Prostate gland (tissue), 2 donors: ENCODE measurements around the gene KCNIP3.
"Not testable (repeated sequence)": the region's sequence is repeated elsewhere in the genome, so short reads cannot be mapped to it uniquely, and the experiment has no call there.

Experiments used
- CTCF ChIP-seq, 4 experiments: fragments of 200-600 bp in 2 of 4; fragments of 450-650 bp in 2 of 4; sonication (generic) in 2 of 4; IDR thresholded peaks; 1 replicate in 3 of 4; 2 replicates in 1 of 4; pipeline ENCODE4 v1.5.1; 2016 to 2019; ENCODE audit warnings: antibody characterized with exemption in 4 of 4, mild to moderate bottlenecking in 2 of 4, moderate library complexity in 2 of 4
- POLR2AphosphoS5 ChIP-seq: sonication (generic); formaldehyde crosslinking; IDR thresholded peaks from one replicate; pipeline ENCODE4 v1.6.1; 2017; ENCODE audit warnings: antibody characterized with exemption

DNA sequence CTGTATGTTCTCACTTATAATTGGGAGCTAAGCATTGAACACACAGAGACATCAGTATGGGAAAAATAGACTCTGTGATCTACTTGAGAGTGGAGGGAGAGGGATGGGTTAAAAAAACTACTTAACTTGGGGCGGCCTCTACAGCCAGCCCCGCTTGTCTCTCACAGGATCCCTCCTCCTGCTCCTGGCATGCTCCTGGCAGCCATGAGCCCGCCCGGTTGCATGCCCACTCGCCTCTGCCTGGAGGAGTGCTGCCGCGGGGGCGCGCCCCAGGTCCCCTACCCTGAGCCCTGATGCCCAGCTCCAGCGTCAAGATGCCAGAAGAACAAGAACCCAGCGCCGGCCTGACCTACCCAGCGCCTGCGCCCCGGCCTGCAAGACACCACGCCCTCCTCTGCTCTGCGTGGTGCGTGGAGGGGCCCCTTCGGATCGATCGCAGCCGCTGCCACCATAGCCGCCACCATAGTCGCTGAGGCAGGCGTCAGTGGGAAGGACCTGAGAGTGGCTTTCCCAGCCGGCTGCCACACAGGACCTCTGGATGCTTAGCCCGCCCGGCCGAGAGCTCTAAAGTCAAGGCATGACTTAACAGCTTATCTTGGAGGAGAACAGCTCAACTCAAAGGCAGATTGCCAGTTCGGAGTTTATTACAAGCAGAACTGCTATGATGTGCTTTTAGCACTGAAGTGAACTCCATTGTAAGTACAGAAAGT, 138.2 kb downstream of the KCNIP3 start:
- not testable (repeated sequence) for TF ChIP-seq CTCF (IDR thresholded peaks at IDR 0.05); POLR2AphosphoS5
